ENCODE measurements around the gene SYTL2. TPM values are rescaled to one million over a fixed set of nuclear protein-coding genes. Genes with fewer than 3 reads are reported as not detected.

SYTL2 gene
- total RNA-seq, 2 donors from 2014 or later, result 28.3 to 55.3 TPM

DNA sequence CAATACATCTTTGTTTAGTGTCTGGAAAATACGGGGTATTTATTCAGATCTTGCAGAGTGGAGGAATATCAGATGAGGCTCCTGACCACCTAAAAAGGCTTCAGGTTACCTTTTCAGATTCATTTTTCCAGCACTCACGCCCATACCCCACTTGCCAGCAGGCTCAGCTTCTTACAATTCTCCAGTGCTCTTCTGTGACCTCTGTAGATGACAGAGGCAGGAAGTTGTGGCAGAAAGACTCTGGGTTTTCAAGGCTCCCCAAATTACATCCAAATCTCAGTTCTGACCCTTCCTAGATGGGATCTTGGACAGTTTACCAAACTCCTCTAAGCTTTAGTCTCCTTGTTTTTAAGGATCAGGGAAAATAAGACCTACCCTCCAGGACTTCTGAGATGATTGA, 61.1 kb downstream of the SYTL2 start:
- no peak for ATAC-seq
- DNase-seq, result no peak
- TF ChIP-seq, protein P1, sequence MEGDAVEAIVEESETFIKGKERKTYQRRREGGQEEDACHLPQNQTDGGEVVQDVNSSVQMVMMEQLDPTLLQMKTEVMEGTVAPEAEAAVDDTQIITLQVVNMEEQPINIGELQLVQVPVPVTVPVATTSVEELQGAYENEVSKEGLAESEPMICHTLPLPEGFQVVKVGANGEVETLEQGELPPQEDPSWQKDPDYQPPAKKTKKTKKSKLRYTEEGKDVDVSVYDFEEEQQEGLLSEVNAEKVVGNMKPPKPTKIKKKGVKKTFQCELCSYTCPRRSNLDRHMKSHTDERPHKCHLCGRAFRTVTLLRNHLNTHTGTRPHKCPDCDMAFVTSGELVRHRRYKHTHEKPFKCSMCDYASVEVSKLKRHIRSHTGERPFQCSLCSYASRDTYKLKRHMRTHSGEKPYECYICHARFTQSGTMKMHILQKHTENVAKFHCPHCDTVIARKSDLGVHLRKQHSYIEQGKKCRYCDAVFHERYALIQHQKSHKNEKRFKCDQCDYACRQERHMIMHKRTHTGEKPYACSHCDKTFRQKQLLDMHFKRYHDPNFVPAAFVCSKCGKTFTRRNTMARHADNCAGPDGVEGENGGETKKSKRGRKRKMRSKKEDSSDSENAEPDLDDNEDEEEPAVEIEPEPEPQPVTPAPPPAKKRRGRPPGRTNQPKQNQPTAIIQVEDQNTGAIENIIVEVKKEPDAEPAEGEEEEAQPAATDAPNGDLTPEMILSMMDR (IDR thresholded peaks at IDR 0.05), result no peak
- no peak for TF ChIP-seq POLR2A (IDR thresholded peaks at IDR 0.05)
- H3K27me3 ChIP-seq, result no peaks in the 10 kb centered on the region
- peaks cover 14% of the 10 kb centered on the region for H3K4me1 ChIP-seq
- intact Hi-C loops (cut with DNase I), result no loop called here
- H3K36me3 ChIP-seq (replicated peaks in 1 of 2; ENCODE audit: insufficient read depth in 1 of 2, low read depth in 2 of 2), result no peaks in the 10 kb centered on the region
- H3K9me3 ChIP-seq, result no peaks in the 10 kb centered on the region
- no peak overlapping the region for H3K27ac ChIP-seq
- 63 to 90% methylated on average over 2 of the region's 2 CpGs for WGBS, 2 donors
- H3K4me3 ChIP-seq, result no peak overlapping the region

GRCh38 chr11:85749287-85749834, 61.6 kb downstream of the SYTL2 start:
- intact Hi-C loops (cut with DNase I), result no loop called here
- Histone ChIP-seq H3K9me3 (no peaks in the 10 kb centered on the region), H3K4me3 (no peak overlapping the region), H3K4me1 (peaks cover 14% of the 10 kb centered on the region), H3K36me3 (replicated peaks in 1 of 2; ENCODE audit: insufficient read depth in 1 of 2, low read depth in 2 of 2) (no peaks in the 10 kb centered on the region), H3K27me3 (no peaks in the 10 kb centered on the region), H3K27ac (no peak overlapping the region)
- no peak for TF ChIP-seq POLR2A (IDR thresholded peaks at IDR 0.05)
- TF ChIP-seq, protein P1 (IDR thresholded peaks at IDR 0.05), result no peak
- ATAC-seq (no peak), DNase-seq (no peak)
- 71 to 84% methylated on average over 3 of the region's 3 CpGs for WGBS, 2 donors

DNA sequence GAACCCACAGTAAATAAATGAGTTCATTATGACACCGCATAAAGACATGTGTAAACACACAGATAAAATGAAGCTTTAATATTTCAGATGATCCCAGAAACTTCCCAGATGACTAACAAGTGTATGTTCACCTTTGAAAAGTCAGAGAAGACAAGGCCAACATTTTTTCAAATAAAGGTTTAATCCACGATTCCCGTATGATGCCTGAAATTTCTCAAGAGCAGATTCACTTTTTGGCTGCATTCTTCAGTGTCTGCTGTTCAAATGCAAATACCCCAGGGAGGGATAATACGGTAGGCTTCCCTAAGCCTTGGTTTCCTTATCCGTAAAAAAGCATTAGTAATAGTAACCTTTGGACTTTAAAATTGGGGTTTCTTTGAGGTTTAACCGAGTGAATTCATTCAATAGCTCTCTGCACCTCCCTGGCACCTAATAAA, 62.5 kb downstream of the SYTL2 start:
- Histone ChIP-seq H3K4me1 (peaks cover 14% of the 10 kb centered on the region), H3K9me3 (no peaks in the 10 kb centered on the region), H3K27me3 (no peaks in the 10 kb centered on the region), H3K27ac (no peak overlapping the region), H3K4me3 (no peak overlapping the region), H3K36me3 (replicated peaks in 1 of 2; ENCODE audit: insufficient read depth in 1 of 2, low read depth in 2 of 2) (no peaks in the 10 kb centered on the region)
- no peak for TF ChIP-seq POLR2A (IDR thresholded peaks at IDR 0.05)
- TF ChIP-seq, protein P1 (IDR thresholded peaks at IDR 0.05), result no peak
- DNase-seq (no peak), ATAC-seq (no peak)
- intact Hi-C loops (cut with DNase I), result no loop called here
- WGBS, 2 donors, result 77 to 79% methylated on average over 6 of the region's 6 CpGs

DNA sequence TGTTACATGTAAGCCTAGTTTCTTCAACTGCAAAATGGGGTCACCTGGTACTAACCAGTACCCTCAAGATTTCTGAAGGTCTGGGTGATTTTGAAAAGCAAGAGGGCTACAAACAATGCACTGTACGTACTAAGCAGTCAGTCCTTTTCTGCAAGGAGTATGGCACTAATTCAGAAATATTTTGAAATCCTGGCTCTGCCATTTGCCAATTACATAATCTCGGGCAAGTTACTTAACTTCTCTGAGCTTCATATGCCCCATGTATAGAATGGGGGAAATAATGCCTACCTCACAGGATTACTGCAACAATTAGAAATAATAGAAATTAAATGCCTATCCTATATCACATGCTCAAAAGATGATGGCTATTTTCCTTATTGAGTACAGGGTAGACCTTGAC, 64.3 kb downstream of the SYTL2 start:
- ATAC-seq (no peak), DNase-seq (no peak)
- no peak overlapping the region for H3K4me3 ChIP-seq
- peaks cover 19% of the 10 kb centered on the region for H3K4me1 ChIP-seq
- WGBS, 2 donors, result 85 to 98% methylated on average over 2 of the region's 2 CpGs
- H3K27me3 ChIP-seq, result no peaks in the 10 kb centered on the region
- H3K9me3 ChIP-seq, result no peaks in the 10 kb centered on the region
- H3K27ac ChIP-seq, result no peak overlapping the region
- intact Hi-C loops (cut with DNase I), result no loop called here
- TF ChIP-seq POLR2A (IDR thresholded peaks at IDR 0.05), result no peak
- TF ChIP-seq, protein P1 (IDR thresholded peaks at IDR 0.05), result no peak
- H3K36me3 ChIP-seq (replicated peaks in 1 of 2; ENCODE audit: insufficient read depth in 1 of 2, low read depth in 2 of 2), result no peaks in the 10 kb centered on the region

- TF ChIP-seq POLR2A (IDR thresholded peaks at IDR 0.05), result no peak
- TF ChIP-seq, protein P1 (IDR thresholded peaks at IDR 0.05), result no peak
- Histone ChIP-seq H3K27ac (no peak overlapping the region), H3K27me3 (no peaks in the 10 kb centered on the region), H3K4me1 (peaks cover 19% of the 10 kb centered on the region), H3K9me3 (no peaks in the 10 kb centered on the region), H3K4me3 (no peak overlapping the region), H3K36me3 (replicated peaks in 1 of 2; ENCODE audit: insufficient read depth in 1 of 2, low read depth in 2 of 2) (no peaks in the 10 kb centered on the region)
- ATAC-seq (no peak), DNase-seq (no peak)
- WGBS, 2 donors, result 44 to 59% methylated on average over 3 of the region's 3 CpGs
- intact Hi-C loops (cut with DNase I), result no loop called here
Measured at GRCh38 chr11:85745626-85746025, 65.3 kb downstream of the SYTL2 start.
